Fibroblast of pulmonary artery (primary cell): ENCODE measurements around the gene PHLDA3.
A peak's percentile ranks its signal among the peaks of the same experiment; 100 is the strongest.

ENCODE experiments used
- DNase-seq: peaks from one replicate; pipeline ENCODE4 v3.0.0-alpha.2; 2010; ENCODE audit warnings: low read depth
- H3K4me3 ChIP-seq: replicated peaks from 2 replicates; pipeline ENCODE4 v1.5.1; 2011; ENCODE audit warnings: low read depth, mild to moderate bottlenecking, control low read depth, low read length, moderate library complexity
- TF ChIP-seq, protein P1 (sequence below): IDR thresholded peaks from 2 replicates; pipeline ENCODE4 v1.5.1; 2011; ENCODE audit warnings: mild to moderate bottlenecking, control low read depth, low read length, inconsistent platforms; ENCODE audit errors: missing control alignments

The PHLDA3 gene

DNA sequence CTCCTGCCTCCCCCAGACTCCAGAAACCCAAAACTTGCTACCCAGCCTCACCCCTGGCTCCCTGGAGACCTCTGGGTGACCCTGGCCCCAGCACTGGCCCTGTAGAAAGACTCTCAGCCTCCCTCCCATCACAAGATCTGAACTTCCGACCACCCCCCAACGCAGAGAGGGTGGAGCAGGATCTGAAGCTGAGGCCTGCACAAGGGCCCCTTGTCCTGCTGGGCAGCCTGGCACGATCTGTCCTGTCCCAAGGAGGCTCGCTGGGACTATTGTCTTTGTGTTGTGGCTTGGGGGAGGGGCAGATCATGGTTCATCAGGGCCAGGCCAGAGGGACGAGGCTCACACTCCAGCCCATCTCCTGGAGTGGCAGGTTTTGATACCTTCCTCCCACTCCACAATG is 20.0 kb downstream of the PHLDA3 start:
- H3K4me3 ChIP-seq, result no peak overlapping the region
- no peak for DNase-seq
- TF ChIP-seq, protein P1, sequence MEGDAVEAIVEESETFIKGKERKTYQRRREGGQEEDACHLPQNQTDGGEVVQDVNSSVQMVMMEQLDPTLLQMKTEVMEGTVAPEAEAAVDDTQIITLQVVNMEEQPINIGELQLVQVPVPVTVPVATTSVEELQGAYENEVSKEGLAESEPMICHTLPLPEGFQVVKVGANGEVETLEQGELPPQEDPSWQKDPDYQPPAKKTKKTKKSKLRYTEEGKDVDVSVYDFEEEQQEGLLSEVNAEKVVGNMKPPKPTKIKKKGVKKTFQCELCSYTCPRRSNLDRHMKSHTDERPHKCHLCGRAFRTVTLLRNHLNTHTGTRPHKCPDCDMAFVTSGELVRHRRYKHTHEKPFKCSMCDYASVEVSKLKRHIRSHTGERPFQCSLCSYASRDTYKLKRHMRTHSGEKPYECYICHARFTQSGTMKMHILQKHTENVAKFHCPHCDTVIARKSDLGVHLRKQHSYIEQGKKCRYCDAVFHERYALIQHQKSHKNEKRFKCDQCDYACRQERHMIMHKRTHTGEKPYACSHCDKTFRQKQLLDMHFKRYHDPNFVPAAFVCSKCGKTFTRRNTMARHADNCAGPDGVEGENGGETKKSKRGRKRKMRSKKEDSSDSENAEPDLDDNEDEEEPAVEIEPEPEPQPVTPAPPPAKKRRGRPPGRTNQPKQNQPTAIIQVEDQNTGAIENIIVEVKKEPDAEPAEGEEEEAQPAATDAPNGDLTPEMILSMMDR, result no peak

DNA sequence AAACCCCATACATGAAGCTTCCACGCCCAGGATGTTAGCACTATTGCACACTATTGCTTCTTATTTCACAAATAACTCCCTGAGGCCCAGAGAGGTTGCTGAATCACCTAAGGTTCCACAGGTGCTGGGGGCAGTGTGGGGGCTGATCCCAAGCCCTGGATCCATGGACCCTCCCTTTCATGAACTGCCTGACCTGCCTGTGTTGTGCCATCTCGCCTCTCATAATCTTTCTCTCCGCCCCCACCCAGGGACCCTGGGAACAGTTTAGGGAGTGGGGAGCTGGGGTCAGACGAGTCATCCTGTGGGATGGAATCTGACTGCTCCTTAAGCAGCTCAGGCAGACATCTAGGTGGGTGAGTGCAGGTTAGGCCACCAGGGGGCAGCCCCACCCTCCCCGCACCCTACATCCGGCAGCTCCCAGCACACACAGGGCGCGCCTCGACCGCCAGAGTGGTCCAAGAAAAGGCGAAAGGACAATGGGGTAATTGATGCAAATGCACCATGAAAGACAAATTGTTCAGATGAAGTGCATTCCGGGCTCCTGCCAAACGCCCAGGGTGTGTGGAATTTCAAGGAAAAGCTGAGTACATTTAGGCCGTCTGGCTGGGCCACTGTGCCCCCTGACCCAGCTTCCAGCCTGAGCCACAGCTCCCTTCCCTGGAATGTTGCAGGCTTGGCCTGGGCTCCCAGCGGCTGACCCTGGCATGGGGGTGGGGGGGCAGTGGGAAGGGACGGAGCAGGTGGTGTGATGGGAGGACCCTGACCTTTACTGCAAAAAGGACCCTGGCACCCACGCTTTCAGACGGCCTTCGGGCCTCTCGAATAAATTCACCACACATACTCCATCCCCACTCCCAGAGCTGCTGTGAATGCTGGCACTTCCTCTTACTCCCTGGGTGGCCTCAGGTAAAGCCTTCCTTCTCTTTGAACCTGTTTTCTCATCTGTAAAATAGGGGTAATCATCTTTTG is 20.8 kb downstream of the PHLDA3 start:
- DNase-seq, result peak; percentile 82
- TF ChIP-seq, protein P1, result peak; percentile 82
- no peak overlapping the region for H3K4me3 ChIP-seq

DNA sequence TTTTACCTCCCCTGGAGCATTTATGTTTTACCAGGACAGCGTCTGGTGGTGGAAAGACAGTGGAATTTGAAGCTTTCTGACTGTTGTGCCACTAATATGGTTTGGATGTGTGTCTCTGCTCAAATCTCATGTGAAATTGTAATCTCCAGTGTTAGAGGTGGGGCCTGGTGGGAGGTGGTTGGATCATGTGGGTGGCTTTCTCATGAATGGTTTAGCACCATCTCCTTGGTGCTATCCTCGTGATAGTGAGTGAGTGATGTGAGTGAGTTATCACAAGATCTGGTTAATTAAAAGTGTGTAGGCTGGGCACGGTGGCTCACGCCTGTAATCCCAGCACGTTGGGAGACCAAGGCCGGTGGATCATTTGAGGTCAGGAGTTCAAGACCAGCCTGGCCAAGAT is 23.7 kb downstream of the PHLDA3 start:
- H3K4me3 ChIP-seq, result no peak overlapping the region
- DNase-seq, result no peak
- TF ChIP-seq, protein P1, result no peak

DNA sequence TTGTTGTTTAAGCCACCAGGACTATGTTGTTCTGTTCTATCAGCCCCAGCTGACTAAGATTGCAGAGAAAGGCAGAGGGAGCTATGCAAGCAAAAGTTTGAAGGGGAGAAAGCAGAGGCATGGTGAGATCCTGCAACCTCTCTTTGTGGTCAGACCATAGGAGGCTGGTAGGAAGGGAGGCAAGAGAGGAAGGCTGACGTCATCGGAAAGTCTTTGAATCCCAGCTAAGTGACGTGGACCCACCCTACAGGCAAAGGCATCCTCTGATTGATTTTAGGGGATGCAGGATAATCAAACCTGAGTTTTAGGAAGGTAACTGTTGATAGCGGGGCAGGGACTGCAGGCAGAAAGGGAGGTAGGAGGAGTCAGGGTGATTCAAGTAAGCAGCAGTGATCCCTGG is 24.2 kb downstream of the PHLDA3 start:
- peak; percentile 47 for DNase-seq
- no peak overlapping the region for H3K4me3 ChIP-seq
- TF ChIP-seq, protein P1, result no peak

DNA sequence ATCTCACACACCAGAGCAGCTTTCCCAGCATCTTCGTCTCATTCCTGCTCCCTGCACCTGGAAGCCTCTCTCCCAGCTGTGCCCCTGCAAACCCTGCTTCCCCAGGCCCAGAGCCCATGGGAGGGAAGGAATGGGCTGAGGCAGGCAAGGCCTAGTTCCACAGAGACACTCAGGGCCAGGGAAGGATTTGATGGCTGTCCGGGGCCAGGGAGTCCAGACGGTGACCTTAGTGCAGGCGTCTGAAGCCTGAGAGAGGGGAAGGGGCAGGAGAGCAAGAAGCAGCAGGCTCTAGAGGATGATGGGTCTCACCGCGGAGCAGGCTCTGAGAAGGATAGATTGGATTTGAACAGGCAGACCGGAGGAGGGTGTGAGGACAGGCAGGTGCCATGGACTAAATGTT is 25.2 kb downstream of the PHLDA3 start:
- DNase-seq, result no peak
- TF ChIP-seq, protein P1, result no peak
- H3K4me3 ChIP-seq, result no peak overlapping the region

DNA sequence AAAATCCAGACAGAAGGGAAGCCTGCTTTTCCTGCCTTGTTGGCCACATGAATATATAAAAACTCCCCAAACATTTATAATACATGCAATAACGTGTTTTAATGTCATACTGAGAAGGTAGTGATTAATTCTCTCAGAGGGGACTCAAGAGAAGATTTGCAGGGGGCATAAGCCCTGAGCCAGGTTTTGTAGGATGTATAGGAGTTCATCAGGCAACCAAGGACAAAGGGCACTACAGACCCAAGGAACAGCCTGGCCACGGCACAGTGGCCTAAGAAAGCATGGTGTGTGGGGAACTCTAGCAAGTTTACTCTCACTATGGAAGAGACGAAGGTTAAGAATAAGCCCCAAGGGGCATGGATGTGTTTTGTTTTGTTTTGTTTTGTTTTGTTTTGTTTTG is 32.0 kb downstream of the PHLDA3 start:
- no peak overlapping the region for H3K4me3 ChIP-seq
- TF ChIP-seq, protein P1, result no peak
- no peak for DNase-seq
